HG02588 (cell line): Measurements from ENCODE around the gene GRXCR1.

ENCODE experiments used
- ATAC-seq: cut with Tn5 transposase; IDR thresholded peaks from one replicate; pipeline ENCODE4 v1.9.1; 2021; ENCODE audit warnings: mild to moderate bottlenecking, moderate library complexity; ENCODE audit not compliant: unreplicated experiment

GRXCR1 gene

DNA sequence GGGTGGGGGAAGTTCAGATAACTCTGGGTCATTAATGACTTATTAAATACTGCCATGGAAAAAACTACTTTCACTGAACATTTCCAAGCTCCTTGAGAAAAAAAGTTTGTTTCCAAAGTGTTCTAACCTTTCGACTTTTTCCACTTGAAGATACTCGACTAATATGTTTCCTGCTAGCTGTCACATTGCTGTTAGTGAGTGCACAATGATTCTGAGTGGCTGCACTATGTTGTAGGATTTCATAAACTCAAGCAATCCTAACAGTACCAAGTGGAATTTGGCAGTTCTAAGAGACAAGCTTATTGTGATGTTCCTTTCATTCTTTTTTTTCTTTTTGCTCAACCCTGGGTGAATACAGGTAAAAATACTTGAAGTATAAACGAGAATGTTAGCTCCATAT lies 33.4 kb downstream of the GRXCR1 start:
- ATAC-seq: no peak

DNA sequence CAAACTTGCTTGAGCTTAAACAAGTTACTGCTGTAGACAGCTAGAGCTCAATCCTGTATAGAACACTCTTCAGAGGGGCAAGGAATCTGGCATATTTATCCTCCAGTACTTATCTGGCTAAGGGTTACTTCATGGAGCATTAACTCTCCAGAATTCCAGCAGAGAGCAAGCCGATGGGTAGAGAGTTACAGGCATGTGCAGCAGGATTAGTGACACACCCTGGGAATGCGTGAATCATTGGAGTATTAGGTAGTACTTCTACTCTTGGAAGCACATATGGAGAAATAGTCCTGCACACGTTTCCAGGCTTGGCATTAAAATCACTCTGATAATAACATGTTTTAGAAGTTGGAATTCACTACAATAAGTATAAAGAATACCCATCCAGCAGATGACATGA lies 35.4 kb downstream of the GRXCR1 start:
- ATAC-seq: no peak

DNA sequence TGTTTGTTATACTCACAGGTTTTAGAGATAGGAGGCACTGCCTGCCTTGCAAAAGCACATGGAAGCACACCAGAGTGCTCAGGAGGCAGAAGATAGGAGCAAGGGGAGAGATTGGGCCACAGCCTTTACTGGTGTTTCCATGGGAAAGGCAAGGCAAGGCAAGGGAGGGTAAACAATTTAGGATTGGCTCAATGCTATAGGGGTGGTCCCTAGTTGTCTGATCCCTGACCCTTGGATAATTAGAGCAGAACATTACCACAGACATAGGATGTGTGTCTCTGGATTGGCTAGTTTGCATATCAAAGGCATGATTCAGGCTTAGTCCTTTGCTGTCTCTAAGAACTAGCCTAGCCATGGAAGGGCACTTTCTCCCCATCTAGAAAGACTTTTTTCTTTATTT lies 36.1 kb downstream of the GRXCR1 start:
- no peak for ATAC-seq

DNA sequence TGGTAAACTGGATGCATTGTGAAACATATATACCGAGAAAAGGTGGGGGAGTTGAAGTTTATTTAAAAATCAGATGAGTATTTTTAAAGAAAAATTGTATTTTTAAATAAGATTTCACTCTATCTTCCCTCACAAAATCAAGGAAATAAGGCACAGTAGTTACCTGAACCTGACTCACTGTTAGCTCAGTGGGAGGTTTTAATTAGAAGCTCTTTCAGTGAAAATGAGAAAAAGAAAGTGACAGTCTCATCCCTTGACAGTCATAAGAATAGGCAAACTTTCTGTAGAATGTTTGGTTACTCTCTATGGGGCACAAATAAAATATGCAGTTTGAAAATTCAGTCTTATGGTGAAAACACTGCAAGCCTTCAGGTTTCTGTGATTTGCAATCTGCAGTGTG lies 49.7 kb downstream of the GRXCR1 start:
- no peak for ATAC-seq

DNA sequence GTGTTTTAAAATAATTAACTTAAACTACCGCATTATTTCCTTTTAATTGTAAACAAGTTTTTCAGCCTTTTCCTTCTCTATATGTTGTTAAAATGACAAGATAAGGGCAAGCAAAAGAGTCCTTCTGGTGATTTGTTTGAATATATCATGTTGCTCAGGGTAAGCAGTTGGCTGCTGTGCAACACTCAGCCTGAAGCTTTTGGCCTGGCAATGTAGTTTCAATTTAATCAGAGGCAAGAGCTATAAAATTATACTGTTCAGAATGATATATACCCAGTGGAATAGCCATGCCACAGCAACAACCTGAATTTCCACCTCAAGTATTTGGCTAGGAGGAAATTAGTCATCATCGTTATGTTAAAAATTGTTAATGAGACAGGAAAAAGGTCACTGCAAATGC lies 53.4 kb downstream of the GRXCR1 start:
- ATAC-seq: no peak

DNA sequence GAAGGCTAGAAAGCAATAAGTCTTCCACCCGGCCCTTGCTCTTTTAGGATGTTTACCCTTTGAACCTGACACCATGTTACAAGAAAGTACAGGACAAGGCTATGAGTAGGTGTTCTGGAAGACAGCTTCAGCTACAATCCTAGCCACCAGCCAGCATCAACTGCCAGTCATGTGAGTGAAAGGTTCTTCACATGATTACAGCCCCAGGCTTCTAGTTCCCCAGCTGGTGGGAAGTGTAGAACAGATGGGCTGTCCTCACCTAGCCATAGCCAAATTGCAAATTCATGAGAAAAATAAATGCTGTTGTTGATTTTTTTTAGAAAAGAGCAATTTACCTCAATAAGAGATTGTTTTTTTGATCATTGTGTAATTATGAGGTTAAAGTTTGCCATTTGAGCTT lies 60.8 kb downstream of the GRXCR1 start:
- no peak for ATAC-seq

DNA sequence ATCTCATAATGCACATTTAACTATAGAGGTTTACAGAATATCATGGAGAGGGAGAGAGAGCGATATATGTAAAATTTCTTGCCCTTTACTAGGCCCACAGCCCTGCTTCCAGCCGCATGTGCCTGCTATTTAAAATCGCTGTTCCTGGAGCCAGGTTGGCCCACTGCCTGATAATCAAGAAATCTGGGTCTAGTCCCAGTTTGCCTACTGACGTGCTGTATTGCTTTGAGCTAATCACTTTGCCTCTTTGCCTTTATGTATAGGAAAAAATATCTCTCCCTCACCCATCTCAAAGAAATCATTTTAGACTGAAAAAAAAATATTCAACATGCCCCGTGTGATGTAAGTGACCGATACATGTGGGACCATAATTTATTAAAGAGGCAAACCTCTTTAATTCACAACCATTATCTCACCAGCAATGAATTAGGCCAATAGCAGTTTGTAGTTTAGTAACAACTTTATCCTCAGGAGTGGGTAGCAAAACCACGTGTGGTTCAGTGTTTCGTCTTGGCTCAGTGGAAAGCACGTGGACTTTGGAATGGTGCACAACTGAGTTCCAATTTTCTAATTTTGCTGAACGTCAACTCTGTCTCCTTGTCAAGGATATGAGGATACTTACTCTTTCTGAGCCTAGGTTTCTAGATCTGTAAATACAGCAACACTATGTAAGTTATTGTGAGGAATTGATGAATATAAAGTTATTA lies 62.6 kb downstream of the GRXCR1 start:
- no peak for ATAC-seq

DNA sequence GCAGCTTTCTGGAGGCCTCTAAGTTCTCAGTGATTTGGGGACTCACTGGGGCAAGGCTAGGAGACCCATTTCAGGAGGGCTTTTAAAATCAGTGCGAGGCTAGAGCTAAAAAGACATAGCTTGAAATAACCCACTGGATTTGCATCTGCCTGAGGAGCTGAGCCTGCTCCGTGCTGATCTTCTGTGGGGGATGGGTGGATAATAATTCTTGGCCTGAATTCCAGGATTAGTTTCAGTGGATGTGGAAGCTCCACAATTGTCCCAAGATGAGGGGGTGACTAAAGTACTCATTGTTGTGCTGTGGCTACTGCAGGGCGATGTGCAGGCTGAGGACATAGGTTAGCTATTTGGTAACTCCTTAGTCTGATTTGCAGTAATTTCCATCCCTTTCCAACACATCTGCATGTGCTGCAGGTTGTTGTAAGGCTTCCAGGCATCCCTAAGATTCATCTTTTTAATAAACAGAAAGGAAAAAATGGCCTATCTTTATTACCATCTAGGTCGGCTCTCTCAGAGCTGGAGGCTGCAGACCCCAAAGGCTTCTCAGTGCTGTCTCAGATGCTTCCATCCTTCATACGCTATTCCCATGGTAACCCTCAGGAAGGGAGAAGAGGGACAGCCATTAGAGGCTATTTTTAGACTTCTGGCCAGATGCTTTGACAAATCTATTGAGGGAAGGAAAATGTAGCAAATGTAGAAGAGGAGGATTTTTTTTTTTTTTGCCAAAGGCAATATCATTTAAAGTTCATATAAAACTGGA lies 63.4 kb downstream of the GRXCR1 start:
- ATAC-seq: no peak

DNA sequence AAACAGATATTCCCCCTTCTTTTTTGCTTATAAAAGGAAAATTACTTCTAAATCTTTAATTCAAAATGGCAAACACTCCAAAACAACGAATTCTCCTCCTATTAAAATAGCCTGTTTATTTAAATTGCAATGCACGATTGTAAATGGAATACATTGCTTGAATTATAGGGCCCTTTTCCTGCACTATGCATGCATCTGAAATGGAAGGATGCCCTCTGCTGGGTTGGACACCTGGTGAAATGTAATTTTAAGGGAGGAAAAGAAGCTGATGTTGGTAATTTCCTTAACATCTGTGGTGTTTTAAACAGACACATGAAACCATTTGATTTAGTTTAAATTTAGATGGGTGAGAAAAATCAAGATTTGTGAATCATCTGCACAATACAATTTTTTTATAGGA lies 72.8 kb downstream of the GRXCR1 start:
- no peak for ATAC-seq

DNA sequence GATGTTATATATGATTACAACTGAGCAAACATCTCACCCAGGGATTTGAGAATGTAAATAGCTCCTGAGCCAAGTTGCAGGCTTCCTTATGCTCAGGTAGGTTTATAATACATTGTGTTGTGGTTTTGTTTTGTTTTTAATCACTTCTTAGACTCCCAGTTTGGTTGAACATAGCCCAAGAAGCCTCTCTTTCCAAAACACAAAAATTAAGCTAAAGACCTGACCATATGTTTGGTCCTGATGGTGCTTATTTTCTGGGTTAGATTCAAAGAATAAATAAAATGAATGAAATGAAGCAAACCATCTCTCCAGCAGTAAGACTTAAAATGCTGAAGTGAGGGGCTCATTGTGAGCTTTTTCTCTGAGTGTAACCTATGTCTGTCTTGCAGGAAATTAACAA lies 93.5 kb downstream of the GRXCR1 start:
- ATAC-seq: no peak

DNA sequence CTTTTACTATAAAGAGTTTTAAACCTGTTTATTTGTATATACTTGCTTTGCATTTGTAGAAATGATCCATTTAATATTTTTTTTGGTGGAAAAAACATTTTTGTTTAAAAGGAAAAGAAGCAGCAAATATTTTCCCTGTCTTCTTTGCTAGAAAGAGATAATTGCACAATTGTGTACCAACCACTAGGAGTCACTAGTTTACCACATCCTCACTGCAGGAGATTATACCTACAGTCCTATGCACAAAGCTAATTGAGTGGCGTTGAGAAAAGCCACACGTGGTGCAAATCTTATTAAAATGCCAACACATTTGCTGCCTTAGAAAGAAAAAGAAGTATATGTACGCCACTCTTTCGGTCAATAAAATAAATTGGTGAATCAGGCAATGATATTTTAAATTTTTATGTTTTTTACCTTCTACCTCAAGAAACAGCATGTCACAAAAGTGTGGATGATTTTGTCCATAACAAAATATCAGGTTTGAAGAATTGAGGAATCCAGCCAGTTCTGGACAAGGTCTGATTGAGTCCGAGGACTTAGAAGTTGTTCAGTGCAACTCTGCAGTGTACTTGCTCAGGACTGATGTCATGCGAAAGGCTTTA lies 102.9 kb downstream of the GRXCR1 start:
- peak; percentile 73 for ATAC-seq

DNA sequence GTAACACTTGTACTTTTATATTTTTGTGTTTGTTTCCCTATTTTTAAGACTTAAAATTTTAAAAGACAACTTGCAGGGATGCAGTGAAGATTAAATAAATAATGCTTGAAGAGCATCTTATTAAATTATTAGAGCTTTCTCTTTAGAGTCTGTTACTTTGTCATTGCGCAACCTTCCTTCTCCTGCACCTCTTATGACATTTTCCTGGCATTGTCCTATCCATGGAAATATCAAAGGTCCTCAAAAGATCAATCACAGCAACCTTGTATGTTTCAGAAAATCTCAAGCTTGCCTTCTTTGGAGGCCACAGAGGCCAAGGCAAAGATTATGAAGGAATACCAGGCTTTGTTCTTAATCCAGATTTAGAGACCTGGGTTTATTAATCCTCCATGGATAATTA lies 116.3 kb downstream of the GRXCR1 start:
- no peak for ATAC-seq

DNA sequence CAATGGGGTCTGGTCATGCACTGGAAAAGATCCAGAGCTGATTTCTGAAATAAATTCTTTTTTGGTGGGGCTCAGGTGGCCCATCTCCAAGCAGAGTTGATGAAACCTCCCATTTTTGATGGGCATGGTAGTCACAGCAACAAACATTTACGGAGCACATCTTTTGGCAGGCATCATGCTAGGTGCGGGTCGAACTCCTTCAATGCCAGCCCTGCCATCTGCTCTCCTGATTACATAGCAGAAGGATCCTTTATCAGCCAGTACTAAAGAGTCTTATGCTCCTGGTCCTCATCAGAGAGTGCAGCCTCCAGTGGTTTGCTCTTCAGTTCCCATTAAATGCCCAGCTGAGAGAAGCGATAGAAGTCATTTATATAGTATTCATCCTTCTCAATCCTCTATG lies 121.7 kb downstream of the GRXCR1 start:
- ATAC-seq: no peak

DNA sequence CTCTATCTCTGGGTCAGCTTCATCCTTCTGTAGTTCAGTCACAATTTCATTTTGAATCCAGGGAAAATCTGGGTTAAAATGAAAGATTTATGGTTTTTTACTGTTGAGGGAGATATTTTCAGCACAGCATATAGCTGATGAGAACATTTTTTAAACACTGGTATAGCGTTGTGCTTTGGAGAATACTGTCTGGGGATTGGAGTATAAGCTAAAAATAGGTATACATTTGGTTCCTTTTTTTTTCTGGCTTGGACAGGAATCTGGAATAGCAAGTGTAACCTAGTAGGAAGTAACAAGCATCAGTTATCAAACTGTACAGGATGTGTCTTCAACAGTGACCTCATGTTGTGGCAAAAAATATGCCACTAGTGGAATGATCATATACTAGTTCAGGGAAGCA lies 149.1 kb downstream of the GRXCR1 start:
- ATAC-seq: no peak

DNA sequence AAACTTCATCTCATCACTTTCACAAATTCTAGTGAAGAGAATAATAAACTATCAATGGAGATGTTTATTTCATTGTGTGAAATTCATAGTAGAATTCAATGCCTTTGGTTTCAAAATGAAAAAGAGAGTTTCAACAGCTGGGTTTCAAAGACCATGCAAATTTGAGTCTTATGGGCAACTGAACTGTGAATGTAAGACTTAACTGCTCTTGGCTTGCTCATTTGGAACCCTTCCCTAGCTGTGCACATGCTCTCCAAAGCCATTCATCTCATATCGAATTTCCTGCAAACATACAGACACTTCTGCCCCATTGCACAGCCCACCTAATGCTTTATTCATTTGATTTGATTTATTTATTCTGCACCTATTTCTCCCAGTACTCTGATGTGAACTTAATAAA lies 154.5 kb downstream of the GRXCR1 start:
- no peak for ATAC-seq

DNA sequence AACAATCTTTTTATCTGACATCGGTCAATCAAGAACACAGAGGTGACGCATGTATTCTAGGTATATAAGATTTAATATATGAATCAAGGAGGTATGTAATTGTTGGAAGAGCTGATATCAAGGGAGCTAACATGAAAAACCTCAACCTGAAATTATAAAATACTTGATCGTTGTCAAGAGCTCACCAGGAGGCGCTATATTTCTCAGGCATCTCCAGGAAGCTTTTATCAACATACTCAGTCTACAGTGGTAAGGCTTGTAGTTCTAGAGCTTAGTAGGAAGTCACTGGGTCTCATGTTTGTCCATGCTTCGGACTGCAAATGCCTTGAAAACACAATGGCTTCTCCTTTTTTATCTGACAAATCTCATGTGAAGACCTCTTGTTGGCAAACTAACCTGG lies 156.1 kb downstream of the GRXCR1 start:
- no peak for ATAC-seq

DNA sequence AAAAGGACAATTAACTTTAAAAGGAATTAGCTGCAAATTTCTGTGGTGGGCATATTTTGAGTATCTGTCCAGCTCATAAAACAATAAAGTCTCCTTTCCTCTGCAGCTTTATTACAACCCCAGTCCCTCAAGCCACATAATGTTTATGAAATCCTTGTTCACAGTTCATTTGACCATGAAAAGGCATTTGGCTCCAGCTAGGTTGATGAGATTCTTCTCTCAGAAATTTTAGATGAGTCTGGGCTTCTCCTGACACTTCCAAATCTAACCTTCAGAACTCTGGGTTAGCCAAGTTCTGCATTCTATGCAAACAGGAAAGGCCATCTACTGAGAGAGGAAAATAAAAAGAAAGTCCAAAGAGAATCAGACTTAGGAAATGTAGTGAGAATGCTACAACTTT lies 156.8 kb downstream of the GRXCR1 start:
- no peak for ATAC-seq

DNA sequence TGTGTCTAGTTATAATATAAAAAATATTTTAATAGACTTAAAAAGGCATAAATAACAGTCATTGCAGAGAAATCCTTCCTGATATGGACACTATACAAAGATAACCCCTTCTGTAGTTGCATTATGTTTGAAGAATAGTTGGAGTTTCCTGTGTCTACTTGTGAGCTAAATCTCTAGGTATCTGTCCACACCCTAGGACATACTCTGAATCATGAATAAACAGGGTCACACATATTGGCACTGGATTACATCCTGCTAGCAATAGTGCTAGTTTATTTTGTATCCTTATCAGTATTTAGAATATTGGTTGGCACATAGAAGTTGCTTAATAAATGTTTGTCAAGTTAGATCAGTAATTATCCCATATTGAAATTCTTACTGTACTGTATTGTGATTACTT lies 173.9 kb downstream of the GRXCR1 start:
- no peak for ATAC-seq

DNA sequence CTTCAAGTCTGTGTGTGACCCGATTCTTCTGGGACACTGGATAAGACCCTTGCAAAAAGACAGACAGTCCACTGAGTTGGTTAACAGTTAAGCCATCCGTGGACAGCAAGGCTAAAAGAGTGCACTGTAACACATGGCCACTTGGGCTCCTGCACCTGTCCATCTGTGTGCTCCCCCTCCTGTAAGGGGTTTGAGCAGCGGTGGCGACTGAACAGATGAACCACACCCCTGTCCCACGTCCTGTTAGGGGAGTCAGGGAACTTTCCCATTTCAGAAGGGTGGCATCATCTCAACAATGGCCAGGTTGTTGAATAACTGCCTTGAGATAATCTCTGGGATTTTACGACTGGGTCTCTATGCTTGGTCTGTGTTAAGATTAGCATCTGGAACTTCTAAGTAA lies 178.6 kb downstream of the GRXCR1 start:
- ATAC-seq: no peak
